Measurements from ENCODE around the gene UVRAG.

GRCh38 chr11:76073724-76074123 lies 258.7 kb downstream of the UVRAG start:
- TF ChIP-seq CTCF (conservative IDR thresholded peaks at IDR 0.05; ENCODE audit: low read depth, low read length) (no peak), EZH2phosphoT487 (IDR thresholded peaks at IDR 0.05; ENCODE audit: borderline replicate concordance, low read length) (no peak), EZH2 (IDR thresholded peaks at IDR 0.05; ENCODE audit: low read length, unreplicated experiment) (no peak)

All from PC-3 (cell line).